Daoy (cell line): ENCODE data around the gene PC. TPM values are rescaled to one million over a fixed set of nuclear protein-coding genes. Genes with fewer than 3 reads are reported as not detected.

ENCODE experiments used
- DNase-seq: peaks from one replicate; pipeline ENCODE4 v3.0.0-alpha.2; 2015; ENCODE audit warnings: low read depth
- total RNA-seq: library from RNA; depleted of rRNA; stranded (reverse); fragments of >200 nt; shearing (Covaris generic); gene quantifications from 2 replicates; pipeline ENCODE4 v1.2.3, GENCODE V29; 2014

Gene PC
- total RNA-seq, 1 experiment from 2014 or later, result 15.2 TPM

- no peak for DNase-seq
Measured at GRCh38 chr11:66867425-66868040, 90.7 kb downstream of the PC start.

GRCh38 chr11:66866511-66866986 lies 91.6 kb downstream of the PC start:
- DNase-seq, result no peak

- DNase-seq, result no peak
Measured at GRCh38 chr11:66866007-66866406, 92.2 kb downstream of the PC start.

- no peak for DNase-seq
Measured at GRCh38 chr11:66864924-66865697, 93.1 kb downstream of the PC start.

GRCh38 chr11:66864172-66864901 lies 93.8 kb downstream of the PC start:
- no peak for DNase-seq

DNA sequence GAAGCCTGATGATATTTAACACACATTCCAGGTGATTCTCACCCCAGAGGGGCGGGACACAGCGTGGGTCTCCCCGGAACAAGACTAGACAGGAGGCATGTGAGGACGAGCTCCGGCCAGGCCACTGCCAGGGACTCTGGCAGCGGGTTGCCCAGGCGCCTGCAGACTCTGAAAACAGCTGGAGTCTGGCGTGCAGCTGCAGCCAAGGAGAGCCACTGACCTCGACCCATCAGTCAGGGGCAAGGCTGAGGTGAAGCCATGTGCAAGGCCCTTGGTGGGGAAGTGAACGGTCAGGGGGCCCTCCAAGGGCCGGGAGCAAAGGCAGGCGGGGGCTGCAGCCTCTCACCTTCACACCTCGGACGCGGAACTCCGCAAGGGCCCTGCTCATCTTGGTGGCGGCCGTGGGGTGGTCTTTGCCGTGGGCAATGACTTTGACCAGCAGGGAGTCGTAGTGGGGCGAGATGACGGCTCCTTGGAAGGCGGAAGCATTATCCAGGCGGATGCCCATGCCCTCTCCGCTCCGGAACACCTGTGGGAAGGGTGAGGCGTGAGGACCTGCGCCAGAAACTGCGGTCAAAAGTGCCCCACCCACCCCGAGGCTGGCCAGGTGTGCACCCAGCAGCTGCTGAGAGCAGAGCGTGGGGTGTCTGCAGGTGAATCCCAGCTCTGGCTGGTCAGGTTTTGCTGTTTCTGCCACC lies 94.6 kb downstream of the PC start:
- no peak for DNase-seq

- no peak for DNase-seq
Measured at GRCh38 chr11:66862559-66863037, 95.6 kb downstream of the PC start.

- DNase-seq, result no peak
Measured at GRCh38 chr11:66861774-66862558, 96.2 kb downstream of the PC start.

- no peak for DNase-seq
Measured at GRCh38 chr11:66861038-66861773, 97.0 kb downstream of the PC start.

- DNase-seq, result no peak
Measured at GRCh38 chr11:66860449-66860831, 97.7 kb downstream of the PC start.

- no peak for DNase-seq
Measured at GRCh38 chr11:66859686-66860448, 98.3 kb downstream of the PC start.

DNA sequence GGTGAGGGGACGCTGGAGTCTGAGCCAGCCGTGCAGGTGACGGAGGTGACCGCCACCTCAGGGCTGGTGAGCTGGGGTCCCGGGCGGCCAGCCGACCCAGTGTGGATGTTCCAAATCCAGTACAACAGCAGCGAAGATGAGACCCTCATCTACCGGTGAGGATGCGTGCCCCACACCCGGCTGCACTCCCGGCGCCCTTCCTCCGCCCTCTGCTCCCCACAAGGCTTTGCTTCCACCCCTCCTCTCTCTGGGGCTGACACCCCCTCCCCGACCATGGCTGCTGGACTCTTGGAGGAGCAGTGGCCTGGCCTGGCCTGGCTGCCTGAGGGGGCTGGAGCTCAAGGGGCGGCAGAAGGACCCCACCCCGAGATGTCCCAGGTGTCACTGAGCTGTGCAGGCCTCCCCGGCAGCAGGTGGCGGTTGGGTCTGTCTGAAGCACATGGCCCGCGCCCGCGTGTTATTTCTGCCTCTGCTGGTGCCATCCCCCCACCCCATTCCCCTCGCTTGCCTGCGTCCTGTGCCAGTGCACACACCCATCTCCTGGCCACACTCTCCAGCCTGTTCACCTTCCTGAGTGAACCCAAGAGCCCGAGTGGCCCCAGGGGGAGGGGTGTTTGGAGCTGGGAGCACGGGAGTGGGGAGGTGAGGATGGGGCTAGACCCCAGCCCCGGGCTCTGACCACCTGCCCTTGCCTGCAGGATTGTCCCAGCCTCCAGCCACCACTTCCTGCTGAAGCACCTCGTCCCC lies 99.1 kb downstream of the PC start:
- no peak for DNase-seq

DNA sequence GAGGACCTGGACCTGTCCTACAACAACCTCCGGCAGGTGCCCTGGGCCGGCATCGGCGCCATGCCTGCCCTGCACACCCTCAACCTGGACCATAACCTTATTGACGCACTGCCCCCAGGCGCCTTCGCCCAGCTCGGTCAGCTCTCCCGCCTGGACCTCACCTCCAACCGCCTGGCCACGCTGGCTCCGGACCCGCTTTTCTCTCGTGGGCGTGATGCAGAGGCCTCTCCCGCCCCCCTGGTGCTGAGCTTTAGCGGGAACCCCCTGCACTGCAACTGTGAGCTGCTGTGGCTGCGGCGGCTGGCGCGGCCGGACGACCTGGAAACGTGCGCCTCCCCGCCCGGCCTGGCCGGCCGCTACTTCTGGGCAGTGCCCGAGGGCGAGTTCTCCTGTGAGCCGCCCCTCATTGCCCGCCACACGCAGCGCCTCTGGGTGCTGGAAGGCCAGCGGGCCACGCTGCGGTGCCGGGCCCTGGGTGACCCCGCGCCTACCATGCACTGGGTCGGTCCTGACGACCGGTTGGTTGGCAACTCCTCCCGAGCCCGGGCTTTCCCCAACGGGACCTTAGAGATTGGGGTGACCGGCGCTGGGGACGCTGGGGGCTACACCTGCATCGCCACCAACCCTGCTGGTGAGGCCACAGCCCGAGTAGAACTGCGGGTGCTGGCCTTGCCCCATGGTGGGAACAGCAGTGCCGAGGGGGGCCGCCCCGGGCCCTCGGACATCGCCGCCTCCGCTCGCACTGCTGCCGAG lies 99.8 kb downstream of the PC start:
- DNase-seq, result no peak

GRCh38 chr11:66857927-66858185 lies 100.3 kb downstream of the PC start:
- DNase-seq, result no peak

DNA sequence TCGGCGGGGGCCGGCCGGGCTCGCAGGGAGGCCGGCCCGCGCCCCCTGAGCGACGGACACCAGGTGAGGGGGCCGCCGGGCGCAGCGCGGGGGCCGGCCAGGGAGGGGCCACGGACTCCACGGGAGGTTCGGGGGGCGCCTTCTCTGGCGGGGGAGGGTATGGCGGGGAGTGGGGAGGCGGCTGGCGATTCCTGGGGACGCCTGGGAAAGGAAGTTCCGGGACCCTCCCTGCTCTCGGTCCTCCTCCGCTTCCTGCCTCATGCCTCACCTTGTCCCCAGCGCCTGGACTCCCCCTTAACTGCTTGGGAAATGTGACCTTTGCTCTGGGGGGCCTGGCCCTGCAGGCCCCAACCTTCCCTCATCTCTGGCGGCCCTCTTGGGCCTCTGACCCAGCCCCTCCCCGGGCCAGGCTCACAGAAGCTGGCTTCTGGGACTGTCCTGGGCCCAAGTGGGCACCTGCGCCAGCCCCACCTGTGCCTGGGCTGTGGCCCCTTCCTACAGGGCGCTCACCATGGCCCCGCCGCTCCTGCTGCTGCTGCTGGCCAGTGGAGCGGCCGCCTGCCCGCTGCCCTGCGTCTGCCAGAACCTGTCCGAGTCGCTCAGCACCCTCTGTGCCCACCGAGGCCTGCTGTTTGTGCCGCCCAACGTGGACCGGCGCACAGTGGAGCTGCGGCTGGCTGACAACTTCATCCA lies 100.8 kb downstream of the PC start:
- peak; percentile 46 for DNase-seq

DNA sequence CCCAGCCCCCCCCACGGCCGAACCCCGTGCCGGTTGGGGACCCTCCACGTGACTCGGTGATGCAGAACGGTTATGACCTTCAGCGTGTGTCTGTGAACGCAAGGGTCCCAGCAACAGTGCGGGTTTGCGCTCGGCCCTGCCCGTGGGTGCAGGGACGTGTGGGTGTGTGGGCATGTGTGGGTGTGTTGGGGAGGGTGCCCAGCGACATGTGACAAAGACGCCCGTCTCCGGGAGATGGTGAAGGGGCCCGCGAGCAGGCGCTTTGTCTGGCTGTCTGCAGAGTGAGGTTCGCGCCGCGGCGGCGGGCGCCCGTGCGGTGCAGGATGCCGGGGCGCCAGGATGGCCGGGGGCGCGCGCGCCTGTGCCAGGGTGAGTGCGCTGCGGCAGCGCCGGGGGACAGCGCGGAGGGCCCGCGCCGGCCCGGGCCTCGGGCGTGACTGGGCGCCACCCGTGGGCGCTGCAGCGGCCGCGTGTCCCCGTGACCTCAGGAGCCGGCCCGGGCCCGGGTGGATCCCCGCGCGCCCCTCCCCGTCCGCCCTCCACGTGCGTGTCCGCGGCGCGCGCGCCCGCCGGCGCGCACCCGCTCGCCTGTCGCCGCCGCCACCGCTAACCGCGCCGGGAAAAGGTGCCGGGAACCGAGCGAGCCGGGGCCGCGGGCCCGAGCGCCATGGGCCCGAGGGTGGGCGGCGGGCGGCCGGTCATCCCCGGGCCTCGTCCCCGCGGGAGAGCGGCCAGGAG lies 101.5 kb downstream of the PC start, which contains the start of gene LRFN4:
Gene LRFN4, plus strand, starts transcription at position 569 of the 738 bp plus-strand sequence. CDS start 681 bp downstream, outside the sequence.
- DNase-seq, result peak; percentile 72
